Adrenal gland (tissue), 5 donors: ENCODE data around the gene PGAP2.

Experiments used
- CTCF ChIP-seq, 6 experiments: fragments of 450-650 bp in 4 of 6; fragments of 200-600 bp in 2 of 6; sonication (generic) in 1 of 6; IDR thresholded peaks; 1 replicate in 5 of 6; 2 replicates in 1 of 6; pipeline versions ENCODE4 v1.5.1 to v1.8.0; 2016 to 2021; ENCODE audit warnings: antibody characterized with exemption in 6 of 6, mild to moderate bottlenecking in 2 of 6, moderate library complexity in 1 of 6
- POLR2A ChIP-seq, 2 donors: fragments of 450-650 bp; IDR thresholded peaks; one replicate each; pipeline ENCODE4 v1.6.1; 2017; ENCODE audit warnings: antibody characterized with exemption in 2 of 2, mild to moderate bottlenecking in 2 of 2, moderate library complexity in 1 of 2
- donor health status: DM: no; HTN: no; CAD: no.

GRCh38 chr11:3845246-3845645 lies 36.9 kb downstream of the PGAP2 start:
- TF ChIP-seq CTCF (IDR thresholded peaks at IDR 0.05): no peak
- no peak for TF ChIP-seq POLR2A (IDR thresholded peaks at IDR 0.05)
